Fibroblast of lung (primary cell): ENCODE results near the gene GAS7. TPM values are rescaled to one million over a fixed set of nuclear protein-coding genes. Genes with fewer than 3 reads are reported as not detected.

Experiments used
- DNase-seq, 2 donors: peaks; one replicate each; pipeline versions ENCODE4 v3.0.0 to v3.0.0-alpha.2; 2010; ENCODE audit warnings: low read depth in 2 of 2
- H2AFZ ChIP-seq: 2 replicates; pipeline ENCODE4 v1.5.1; 2012; ENCODE audit warnings: low read length, control low read depth, inconsistent platforms
- H3K27ac ChIP-seq: 2 replicates; pipeline ENCODE4 v1.5.1; 2011; ENCODE audit warnings: low read length, control low read depth; ENCODE audit not compliant: insufficient read depth
- H3K27me3 ChIP-seq: 2 replicates; pipeline ENCODE4 v1.5.1; 2011; ENCODE audit warnings: mild to moderate bottlenecking, low read length; ENCODE audit not compliant: control insufficient read depth, insufficient read depth
- H3K36me3 ChIP-seq: 2 replicates; pipeline ENCODE4 v1.5.1; 2011; ENCODE audit warnings: low read length; ENCODE audit not compliant: control insufficient read depth, insufficient read depth
- H3K4me1 ChIP-seq: 2 replicates; pipeline ENCODE4 v1.5.1; 2011; ENCODE audit warnings: low read length; ENCODE audit not compliant: control insufficient read depth, insufficient read depth; ENCODE audit errors: extremely low read depth
- H3K4me2 ChIP-seq: 2 replicates; pipeline ENCODE4 v1.5.1; 2011; ENCODE audit warnings: low read length, control low read depth; ENCODE audit not compliant: insufficient read depth; ENCODE audit errors: extremely low read depth
- H3K4me3 ChIP-seq, 4 experiments: fragments of 200-600 bp in 1 of 4; sonication (generic) in 1 of 4; replicated peaks in 1 of 4; 2 replicates each; pipeline ENCODE4 v1.5.1; 2011 to 2016; ENCODE audit warnings: low read length in 4 of 4, low read depth in 3 of 4, mild to moderate bottlenecking in 3 of 4, control low read depth in 2 of 4, inconsistent platforms in 1 of 4, mixed read lengths in 1 of 4; ENCODE audit not compliant: insufficient read depth in 1 of 4; ENCODE audit errors: control extremely low read depth in 1 of 4
- H3K79me2 ChIP-seq: 2 replicates; pipeline ENCODE4 v1.5.1; 2012; ENCODE audit warnings: mild to moderate bottlenecking, low read length, inconsistent platforms; ENCODE audit not compliant: control insufficient read depth, insufficient read depth
- H3K9ac ChIP-seq: 2 replicates; pipeline ENCODE4 v1.5.1; 2011; ENCODE audit warnings: mild to moderate bottlenecking, low read length, control low read depth; ENCODE audit not compliant: insufficient read depth
- H3K9me3 ChIP-seq: 2 replicates; pipeline ENCODE4 v1.5.1; 2012; ENCODE audit warnings: low read depth, low read length; ENCODE audit not compliant: control insufficient read depth, insufficient read depth
- H4K20me1 ChIP-seq: 2 replicates; pipeline ENCODE4 v1.5.1; 2011; ENCODE audit warnings: low read length; ENCODE audit not compliant: control insufficient read depth, insufficient read depth; ENCODE audit errors: extremely low read depth
- CTCF ChIP-seq, 2 donors: IDR thresholded peaks in 1 of 2; conservative IDR thresholded peaks in 1 of 2; 1 replicate in 1 of 2; 2 replicates in 1 of 2; pipeline ENCODE4 v1.5.1; 2011 to 2012; ENCODE audit warnings: low read length in 2 of 2, control low read depth in 1 of 2, inconsistent platforms in 1 of 2, low read depth in 1 of 2, mild to moderate bottlenecking in 1 of 2
- EZH2 ChIP-seq: IDR thresholded peaks from 2 replicates; pipeline ENCODE4 v1.5.1; 2012; ENCODE audit warnings: low read length, control low read depth, mild to moderate bottlenecking; ENCODE audit errors: missing control alignments
- polyA plus RNA-seq, 2 donors: library from polyadenylated mRNA; depleted of rRNA in 1 of 2; stranded (reverse) in 1 of 2; unstranded in 1 of 2; fragments of >200 nt; gene quantifications; 2 replicates each; pipeline ENCODE4 v1.2.1, GENCODE V29; 2011 to 2012; ENCODE audit warnings: missing spikeins in 1 of 2
- total RNA-seq: library from RNA; depleted of rRNA; stranded (reverse); fragments of >200 nt; gene quantifications from 2 replicates; pipeline ENCODE4 v1.2.1, GENCODE V29; 2014

The GAS7 gene
- total and polyA plus RNA-seq, 2 donors (not counting 1 experiment from before 2014, with no cell fraction given): 0.58 to 2.6 TPM

DNA sequence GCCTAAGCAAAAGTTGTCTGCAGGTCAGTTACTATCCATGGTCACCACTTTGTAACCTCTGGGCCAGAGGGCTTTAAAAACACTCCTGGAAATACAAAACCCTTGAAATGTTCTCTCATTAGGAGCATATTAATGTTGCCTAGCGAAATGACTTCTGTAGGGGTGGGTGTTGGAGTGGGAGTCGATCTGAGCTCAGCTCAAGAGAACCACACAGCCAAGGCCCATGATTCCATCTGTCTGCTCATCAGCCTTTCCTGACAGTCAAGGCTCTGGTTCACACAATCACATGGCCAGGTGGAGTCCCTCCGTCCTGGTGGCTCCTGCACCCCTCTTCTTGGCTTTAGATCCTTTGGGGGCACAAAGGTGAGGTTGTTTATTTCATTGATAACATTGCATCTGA lies 320.1 kb downstream of the GAS7 start:
- no peak for DNase-seq
- Histone ChIP-seq H3K27me3 (no peaks in the 10 kb centered on the region), H3K4me1 (no peaks in the 10 kb centered on the region), H4K20me1 (no peaks in the 10 kb centered on the region), H3K9me3 (no peaks in the 10 kb centered on the region), H3K9ac (no peak overlapping the region), H3K79me2 (no peaks in the 10 kb centered on the region), H3K27ac (no peak overlapping the region), H3K4me2 (no peak overlapping the region), H3K36me3 (no peaks in the 10 kb centered on the region), H3K4me3 (no peak overlapping the region), H2AFZ (no peak overlapping the region)
- TF ChIP-seq EZH2 (no peak), CTCF (conservative IDR thresholded peaks at IDR 0.05 in 1 of 2, IDR thresholded peaks at IDR 0.05 in 1 of 2; ENCODE audit: low read depth in 1 of 2, low read length in 2 of 2) (no peak)

DNA sequence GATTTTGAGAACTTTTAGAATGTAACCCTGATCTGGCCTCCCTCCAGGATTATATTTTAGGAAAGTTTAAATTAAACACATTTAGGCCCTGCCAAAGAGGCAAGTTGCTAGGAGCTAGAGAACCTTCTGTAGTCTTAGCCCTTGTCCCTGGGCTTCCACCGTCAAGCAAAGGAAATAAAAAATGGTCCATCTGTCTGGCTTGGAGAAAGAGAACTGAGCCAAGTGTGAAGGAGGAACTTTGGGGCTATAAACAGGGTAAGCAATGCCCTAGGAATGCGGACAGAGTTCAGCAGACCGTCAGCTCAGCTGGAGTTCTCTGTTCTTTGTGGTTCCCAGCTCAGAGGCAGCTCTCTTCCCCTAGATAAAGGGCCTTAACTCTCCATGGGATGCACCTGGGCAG lies 323.0 kb downstream of the GAS7 start:
- Histone ChIP-seq H3K4me2 (no peak overlapping the region), H3K36me3 (no peaks in the 10 kb centered on the region), H3K4me1 (no peaks in the 10 kb centered on the region), H3K79me2 (no peaks in the 10 kb centered on the region), H3K9ac (no peak overlapping the region), H2AFZ (no peak overlapping the region), H3K9me3 (no peaks in the 10 kb centered on the region), H3K4me3 (no peak overlapping the region), H3K27ac (no peak overlapping the region), H4K20me1 (no peaks in the 10 kb centered on the region), H3K27me3 (no peaks in the 10 kb centered on the region)
- DNase-seq: peak; percentile 85 to 90
- TF ChIP-seq EZH2 (no peak), CTCF (conservative IDR thresholded peaks at IDR 0.05 in 1 of 2, IDR thresholded peaks at IDR 0.05 in 1 of 2; ENCODE audit: low read depth in 1 of 2, low read length in 2 of 2) (no peak)

DNA sequence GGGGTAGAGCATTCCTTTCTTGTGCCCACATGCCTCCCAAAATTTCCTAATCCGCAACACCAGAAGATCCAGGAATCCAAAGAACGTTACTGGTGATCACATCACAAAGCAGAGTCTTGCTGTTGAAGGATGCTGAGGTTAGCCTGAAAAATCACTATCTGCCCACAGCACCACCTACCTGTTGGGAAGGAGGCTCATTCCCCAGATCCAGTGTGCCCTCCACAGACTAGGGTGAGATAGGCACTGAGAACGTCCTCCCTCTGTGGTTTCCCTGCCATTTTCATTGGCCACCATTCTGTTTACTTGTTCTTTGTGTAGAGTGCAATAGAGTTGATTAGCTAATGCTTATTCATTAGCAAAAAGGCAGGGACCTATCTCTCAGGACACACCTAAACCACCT lies 323.7 kb downstream of the GAS7 start:
- Histone ChIP-seq H3K4me1 (no peaks in the 10 kb centered on the region), H3K27me3 (no peaks in the 10 kb centered on the region), H3K36me3 (no peaks in the 10 kb centered on the region), H3K9ac (no peak overlapping the region), H3K79me2 (no peaks in the 10 kb centered on the region), H3K4me3 (no peak overlapping the region), H3K4me2 (no peak overlapping the region), H3K9me3 (no peaks in the 10 kb centered on the region), H3K27ac (no peak overlapping the region), H2AFZ (no peak overlapping the region), H4K20me1 (no peaks in the 10 kb centered on the region)
- DNase-seq: no peak
- no peak for TF ChIP-seq EZH2
- TF ChIP-seq CTCF (conservative IDR thresholded peaks at IDR 0.05 in 1 of 2, IDR thresholded peaks at IDR 0.05 in 1 of 2; ENCODE audit: low read depth in 1 of 2, low read length in 2 of 2): no peak
